GM18858 (cell line): Measurements from ENCODE around the gene AGER.
"Not testable (repeated sequence)": the region's sequence is repeated elsewhere in the genome, so short reads cannot be mapped to it uniquely, and the experiment has no call there.

Experiments used
- ATAC-seq: cut with Tn5 transposase; IDR thresholded peaks from one replicate; pipeline ENCODE4 v1.9.1; 2021; ENCODE audit not compliant: unreplicated experiment

Gene AGER

DNA sequence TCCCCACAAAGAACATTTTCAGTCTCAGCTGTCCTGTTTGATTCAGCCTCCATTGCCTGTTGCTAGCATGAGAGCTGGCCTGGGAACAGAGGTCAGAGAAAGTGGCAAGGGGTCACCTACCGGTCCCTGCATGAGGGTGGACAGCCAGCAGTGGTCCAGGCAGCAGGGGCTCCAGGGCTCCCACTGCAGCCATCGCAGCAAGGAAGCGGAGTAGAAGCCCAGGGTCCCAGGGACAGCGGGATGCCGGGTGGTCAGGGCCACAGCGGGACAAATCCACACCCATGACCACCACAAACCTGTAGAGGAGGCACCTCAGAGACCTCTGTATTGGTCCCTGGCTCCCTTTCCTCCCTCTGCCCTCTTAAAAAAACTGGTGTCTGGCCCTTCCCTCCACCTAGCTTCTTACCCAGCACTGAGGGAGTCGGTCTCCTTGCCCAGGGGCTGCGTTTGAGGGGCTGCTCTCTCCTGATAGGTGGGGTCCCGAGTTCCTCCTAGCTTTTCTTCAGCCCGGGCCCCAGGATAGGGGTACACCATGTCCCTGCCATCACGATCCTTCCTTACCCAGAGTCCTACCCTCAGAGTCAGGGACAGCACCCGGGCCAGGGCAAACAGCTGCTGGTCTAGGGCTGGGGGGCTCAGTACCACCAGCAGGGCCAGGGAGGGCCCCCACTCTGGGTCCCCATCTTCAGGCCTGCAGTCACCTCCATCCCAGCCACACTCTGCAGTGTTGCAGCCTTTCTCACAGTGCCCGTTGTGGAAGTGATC, 16.8 kb upstream of the AGER start:
- ATAC-seq = no peak

DNA sequence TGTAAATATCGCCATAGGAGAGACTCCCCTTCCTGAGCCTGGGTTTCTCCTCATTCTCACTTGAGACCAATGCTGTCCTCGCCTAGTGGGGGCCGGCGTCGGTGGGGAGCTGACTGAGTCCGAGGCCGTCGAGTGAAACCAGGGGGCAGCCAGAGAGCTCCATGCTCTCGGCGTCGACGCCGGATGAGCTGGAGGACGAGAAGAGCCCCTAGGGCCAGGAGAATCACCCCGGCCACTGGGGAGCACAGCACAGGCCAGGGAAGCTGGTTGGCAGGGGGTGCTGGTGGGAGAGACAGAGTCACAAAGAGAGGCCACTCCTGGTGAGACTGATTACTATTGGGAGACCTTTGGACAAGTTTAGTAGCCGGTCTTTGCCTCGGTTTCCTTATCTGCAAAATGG, 14.8 kb upstream of the AGER start:
- ATAC-seq = no peak

GRCh38 chr6:32198345-32198696, 14.3 kb upstream of the AGER start:
- ATAC-seq = no peak

- no peak for ATAC-seq
Observed at GRCh38 chr6:32196682-32197616, 12.9 kb upstream of the AGER start.

DNA sequence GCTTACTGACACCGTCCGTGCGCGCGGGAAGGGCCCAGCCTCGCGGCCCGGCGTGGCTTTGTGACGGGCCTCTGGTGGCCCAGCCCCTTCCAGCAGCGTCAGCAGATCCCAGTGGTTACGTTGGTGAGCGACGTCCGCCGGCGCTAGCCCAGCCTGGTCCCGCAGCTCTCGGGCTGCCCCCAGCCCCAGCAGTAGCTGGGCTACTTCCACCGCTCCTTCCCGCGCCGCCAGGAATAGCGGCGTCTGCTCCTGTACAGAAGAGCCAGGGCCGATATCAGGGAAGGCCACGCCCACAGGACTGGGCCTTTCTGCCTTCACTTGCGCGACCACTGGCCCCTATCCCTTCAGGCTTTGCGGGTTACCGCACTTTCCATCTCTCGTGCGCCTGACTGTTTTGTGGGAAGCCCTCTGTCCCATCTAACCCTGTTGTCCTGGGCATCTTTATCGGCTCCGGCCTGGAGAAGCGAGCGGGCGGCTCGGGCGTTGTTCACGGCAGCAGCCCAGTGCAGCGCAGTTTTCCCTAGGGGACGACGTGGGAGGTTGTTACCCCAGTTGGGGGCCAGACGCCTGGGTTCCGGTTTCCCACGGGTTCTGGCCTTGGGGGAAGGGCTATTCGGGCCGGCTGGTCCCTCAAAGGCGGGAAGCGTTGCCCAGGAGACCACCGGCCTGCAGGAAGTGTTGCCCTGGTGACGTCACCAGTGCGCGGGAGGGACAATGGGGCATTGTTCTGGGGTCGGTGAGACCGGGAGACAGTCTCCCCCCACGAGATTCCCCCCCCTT, 12.0 kb upstream of the AGER start:
- peak; percentile 71 for ATAC-seq

GRCh38 chr6:32195652-32195901, 11.5 kb upstream of the AGER start:
- ATAC-seq = peak; percentile 59

DNA sequence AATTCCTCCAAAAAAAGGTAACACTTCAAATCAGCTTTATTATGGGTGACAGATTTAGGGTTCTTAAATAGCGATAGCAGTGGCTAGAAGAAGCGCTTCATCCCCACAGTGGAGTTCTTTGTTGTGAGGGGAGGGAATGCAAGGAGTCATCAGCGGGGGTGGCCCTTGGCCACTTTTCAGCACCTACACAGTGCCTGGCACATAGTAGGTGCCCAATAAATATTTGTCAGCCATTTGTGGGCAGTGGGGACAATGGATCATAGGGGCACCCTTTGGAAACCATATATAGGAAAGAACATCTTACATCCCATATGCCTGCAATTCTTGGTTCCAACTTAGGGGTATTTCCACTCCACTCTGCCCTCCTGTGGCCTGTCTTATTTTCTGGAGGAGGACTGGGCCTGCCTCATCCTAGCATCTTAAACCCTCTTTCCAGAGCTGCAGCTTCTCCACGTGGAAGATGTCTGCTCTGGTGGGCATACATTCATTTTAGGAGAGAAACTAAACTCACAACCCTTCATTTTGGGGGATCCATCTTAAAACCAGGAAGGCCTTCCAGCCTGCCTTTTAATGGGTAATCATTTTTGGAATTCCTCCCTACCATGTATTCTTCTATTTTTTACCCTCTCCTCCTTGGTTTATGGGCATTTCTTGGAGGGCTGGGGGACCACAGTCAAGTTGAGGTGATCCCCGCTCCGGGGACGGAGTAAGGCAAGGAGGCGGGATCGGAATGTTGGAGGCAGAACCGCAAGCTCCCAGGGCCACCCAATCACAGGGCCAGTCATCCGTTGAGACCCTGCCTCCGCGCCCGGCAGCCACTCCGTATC, 11.0 kb upstream of the AGER start:
- ATAC-seq = no peak

DNA sequence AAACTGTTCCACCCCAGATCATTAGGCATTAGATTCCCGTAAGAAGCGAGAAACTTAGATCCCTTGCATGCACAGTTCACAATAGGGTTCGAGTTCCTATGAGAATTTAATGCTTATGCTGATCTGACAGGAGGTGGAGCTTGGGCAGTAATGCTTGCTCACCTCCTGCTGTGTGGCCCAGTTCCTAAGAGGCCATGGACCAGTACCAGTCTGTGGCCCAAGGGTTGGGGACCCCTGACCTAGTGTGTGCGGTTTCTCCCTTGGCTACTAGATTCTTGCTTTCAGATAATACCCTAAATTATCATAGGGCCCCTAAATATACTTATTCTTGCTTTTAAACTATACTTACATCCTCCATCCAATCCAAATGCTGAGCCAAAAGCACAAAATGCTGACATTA, 10.3 kb upstream of the AGER start:
- ATAC-seq = no peak

GRCh38 chr6:32193096-32193495, 9.0 kb upstream of the AGER start:
- ATAC-seq = not testable (repeated sequence)

DNA sequence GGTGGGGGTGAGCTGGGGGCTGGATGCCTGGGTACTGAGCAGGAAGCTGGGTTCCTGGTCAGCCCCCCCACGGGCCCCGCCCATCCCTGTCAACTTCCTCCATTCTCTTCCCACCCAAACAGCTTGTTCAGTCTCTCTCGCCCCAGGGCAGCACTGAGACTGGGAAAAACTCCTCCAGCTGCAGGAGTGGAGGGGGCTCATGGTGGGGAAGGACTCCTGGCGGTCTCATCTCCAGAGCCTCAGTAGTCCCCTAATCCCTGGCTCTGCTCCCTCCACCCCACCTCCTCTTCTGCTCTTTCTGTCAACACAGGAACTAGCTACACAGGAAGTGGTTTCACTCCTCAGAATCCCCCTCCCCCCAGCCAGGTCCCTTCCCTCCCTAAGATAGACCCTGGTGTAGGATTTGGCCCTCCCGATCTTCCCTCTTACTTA, 8.6 kb upstream of the AGER start, which contains the start of gene GPSM3:
TSS of gene GPSM3 (minus strand) at position 36 of the 432 bp plus-strand sequence. CDS start 130 bp downstream, outside the sequence.
- ATAC-seq = no peak

GRCh38 chr6:32191696-32192607, 7.9 kb upstream of the AGER start:
- ATAC-seq = no peak

DNA sequence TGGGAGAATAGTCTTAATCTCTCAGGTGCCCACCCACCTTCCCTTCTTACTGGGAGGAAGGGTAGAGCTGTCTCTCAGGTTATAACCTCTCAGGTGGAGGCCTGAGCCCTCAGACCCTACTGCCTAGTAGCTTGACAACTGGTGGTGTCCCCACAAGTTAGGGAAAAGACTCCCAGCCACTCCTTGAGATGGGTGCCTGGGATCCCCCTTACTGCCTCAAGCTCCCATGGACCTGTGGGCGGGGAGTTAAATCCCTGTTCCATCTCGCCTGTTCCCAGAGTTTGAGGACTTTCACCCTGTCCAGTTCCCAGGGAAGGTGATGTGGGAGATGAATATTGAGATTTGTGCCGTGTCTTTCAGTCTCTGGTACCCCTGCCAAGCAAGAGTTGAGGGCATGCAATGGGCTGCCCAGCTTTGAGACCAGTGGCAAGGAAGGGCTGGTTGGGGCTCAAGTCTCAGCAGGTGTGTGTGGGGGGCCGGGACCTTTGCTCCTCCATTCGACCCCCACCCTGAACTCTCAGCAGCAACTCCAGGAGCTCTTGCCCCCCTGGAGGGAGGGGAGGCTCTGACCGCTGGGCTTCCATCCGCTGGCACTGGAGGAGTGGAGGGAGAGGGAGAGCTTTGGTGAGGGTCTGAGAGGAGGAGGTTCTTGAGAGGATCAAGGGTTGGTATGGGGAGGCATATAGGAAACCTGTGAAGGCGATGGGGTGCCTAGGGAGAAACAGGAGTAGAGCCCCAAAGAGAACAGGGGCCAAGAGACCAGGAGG, 7.0 kb upstream of the AGER start:
- ATAC-seq = no peak

GRCh38 chr6:32190054-32190851, 6.2 kb upstream of the AGER start, which contains the start of gene PBX2:
Gene PBX2 (minus strand): TSS chr6:32190202. CDS start chr6:32189915, 287 bp downstream.
- ATAC-seq = no peak

GRCh38 chr6:32189742-32190053, 5.6 kb upstream of the AGER start:
- no peak for ATAC-seq

DNA sequence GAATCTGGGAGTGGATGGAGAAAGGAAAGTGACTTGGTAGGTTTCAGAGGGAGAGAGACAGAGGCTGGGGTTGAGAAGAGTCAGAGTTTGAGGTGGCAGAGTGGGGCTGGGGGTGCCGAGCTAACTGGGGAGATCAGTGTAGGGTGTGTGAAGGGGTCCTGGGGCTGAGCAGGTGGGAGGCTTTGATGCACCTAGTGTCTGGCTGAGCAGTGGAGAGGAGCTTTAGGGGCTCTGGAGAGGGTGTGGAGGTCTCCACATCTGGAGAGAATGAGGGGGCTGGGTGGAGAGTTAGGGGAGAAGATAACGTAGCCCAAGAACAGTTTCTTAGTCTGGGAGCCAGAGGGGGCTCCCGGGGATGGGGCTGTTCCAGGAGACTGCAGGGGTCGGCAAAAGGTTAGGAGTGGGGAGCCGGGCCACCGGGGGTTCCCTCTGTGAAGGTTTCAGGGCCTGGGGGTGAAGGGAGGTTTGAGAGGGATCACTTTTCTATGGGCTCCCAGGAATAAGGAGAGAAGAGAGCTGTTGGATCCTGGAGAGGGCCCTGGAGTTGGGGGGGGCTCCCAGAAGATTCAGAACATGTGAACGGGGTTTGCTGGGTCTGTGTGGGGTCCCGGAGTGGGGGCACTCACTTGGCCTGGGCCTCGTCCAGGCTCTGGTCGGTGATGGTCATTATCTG, 5.2 kb upstream of the AGER start:
- ATAC-seq = no peak

- ATAC-seq = no peak
Observed at GRCh38 chr6:32188381-32189068, 4.5 kb upstream of the AGER start.
